Hindlimb muscle (tissue), 1 donor: Measurements from ENCODE around the gene NCBP3. TPM values are rescaled to one million over a fixed set of nuclear protein-coding genes. Genes with fewer than 3 reads are reported as not detected.

ENCODE experiments used
- polyA plus RNA-seq: library from polyadenylated mRNA; unstranded; fragments of 120-200 nt; gene quantifications from one replicate; pipeline ENCODE4 v1.2.1, GENCODE V29; 2013; ENCODE audit not compliant: insufficient read length

Gene NCBP3
- polyA plus RNA-seq, 1 donor: 66.5 TPM

Other genes starting within 250 kb of the NCBP3 start
- gene TRPV1, start 236.8 kb downstream of the NCBP3 start, polyA plus RNA-seq: 7.5 TPM
- gene SHPK, start 210.0 kb downstream of the NCBP3 start, polyA plus RNA-seq: 7.7 TPM
- gene CTNS, start 209.5 kb downstream of the NCBP3 start, polyA plus RNA-seq: 10.4 TPM
- gene TAX1BP3, start 177.7 kb downstream of the NCBP3 start, polyA plus RNA-seq: 47.5 TPM
- gene EMC6, start 177.4 kb downstream of the NCBP3 start, polyA plus RNA-seq: 44.2 TPM
- 31.8 TPM for gene P2RX5, start 150.1 kb downstream of the NCBP3 start, polyA plus RNA-seq
- 6.2 TPM for gene HASPIN, start 122.3 kb downstream of the NCBP3 start, polyA plus RNA-seq
- 29.2 TPM for gene ITGAE, start 45.1 kb downstream of the NCBP3 start, polyA plus RNA-seq
- 9.3 TPM for gene CAMKK1, start 46.8 kb upstream of the NCBP3 start, polyA plus RNA-seq
- gene P2RX1, start 70.2 kb upstream of the NCBP3 start, polyA plus RNA-seq: 4.5 TPM
- gene ATP2A3, start 118.2 kb upstream of the NCBP3 start, polyA plus RNA-seq: 7.3 TPM